MG63 (cell line): Measurements from ENCODE around the gene TGDS. TPM values are rescaled to one million over a fixed set of nuclear protein-coding genes. Genes with fewer than 3 reads are reported as not detected.
"Not testable (repeated sequence)": the region's sequence is repeated elsewhere in the genome, so short reads cannot be mapped to it uniquely, and the experiment has no call there.

Experiments used
- DNase-seq: peaks from one replicate; pipeline ENCODE4 v3.0.0-alpha.2; 2020
- H3K27me3 ChIP-seq: fragments of 250-450 bp; sonication (Bioruptor Pico); 2 replicates; pipeline ENCODE4 v1.5.1; 2020; ENCODE audit warnings: mild to moderate bottlenecking, moderate library complexity
- H3K36me3 ChIP-seq: fragments of 250-450 bp; sonication (Bioruptor Pico); 2 replicates; pipeline ENCODE4 v1.5.1; 2020; ENCODE audit warnings: mild to moderate bottlenecking, moderate library complexity
- H3K4me3 ChIP-seq: fragments of 250-450 bp; sonication (Bioruptor Pico); 2 replicates; pipeline ENCODE4 v1.5.1; 2020; ENCODE audit warnings: mild to moderate bottlenecking, moderate library complexity
- H3K9me3 ChIP-seq: fragments of 250-450 bp; sonication (Bioruptor Pico); 2 replicates; pipeline ENCODE4 v1.5.1; 2020; ENCODE audit warnings: mild to moderate bottlenecking, moderate library complexity
- total RNA-seq: library from RNA; depleted of rRNA; stranded (reverse); fragments of >200 nt; shearing (Covaris generic); gene quantifications from 2 replicates; pipeline ENCODE4 v1.2.3, GENCODE V29; 2014; ENCODE audit warnings: low replicate concordance; rRNA removed

The TGDS gene
- total RNA-seq, 1 experiment from 2014 or later = 15.3 TPM

DNA sequence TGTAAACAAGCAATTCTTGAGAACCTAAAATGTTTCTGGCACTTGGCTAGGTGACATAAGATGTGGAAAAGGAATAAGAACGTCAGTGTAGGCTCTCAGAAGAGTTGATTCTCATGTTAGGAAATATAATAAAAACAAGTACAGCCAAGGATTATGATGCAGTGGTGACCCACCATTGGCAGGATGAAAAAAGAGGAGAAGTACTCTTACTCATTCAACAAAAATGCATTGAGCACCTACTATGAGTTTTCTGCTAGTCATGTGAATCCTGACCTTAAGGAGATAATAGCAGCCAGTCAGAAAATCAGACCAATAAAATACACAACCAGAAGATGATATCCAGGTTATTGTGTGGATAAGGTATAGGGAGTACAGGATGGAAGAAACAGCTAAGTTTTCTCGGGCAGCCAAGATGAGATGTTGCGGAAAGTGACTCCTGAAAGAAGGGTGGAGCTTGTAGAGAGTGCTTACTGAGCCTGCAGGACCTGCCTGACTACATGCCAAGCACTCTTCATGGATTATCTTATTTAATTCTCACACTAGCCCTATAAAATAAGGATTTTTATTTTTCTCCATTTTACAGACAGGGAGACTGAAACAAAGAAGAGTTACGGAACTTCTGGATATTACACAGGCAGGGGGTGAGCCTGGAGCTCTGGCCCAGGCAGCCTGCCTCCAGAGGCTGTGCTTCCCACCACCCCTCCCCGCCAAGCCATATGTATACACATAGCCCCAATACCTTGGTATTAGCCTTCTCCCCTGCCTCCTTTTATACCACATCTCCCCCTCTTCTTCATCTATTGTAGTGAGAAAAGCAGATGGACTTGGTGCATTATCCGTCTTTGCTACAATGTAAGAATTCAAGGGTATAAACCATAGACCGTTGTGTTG is 58.0 kb downstream of the TGDS start:
- Histone ChIP-seq H3K27me3 (peaks cover 7% of the 10 kb centered on the region), H3K4me3 (no peak overlapping the region), H3K36me3 (no peaks in the 10 kb centered on the region), H3K9me3 (no peaks in the 10 kb centered on the region)
- peak; percentile 10 for DNase-seq

DNA sequence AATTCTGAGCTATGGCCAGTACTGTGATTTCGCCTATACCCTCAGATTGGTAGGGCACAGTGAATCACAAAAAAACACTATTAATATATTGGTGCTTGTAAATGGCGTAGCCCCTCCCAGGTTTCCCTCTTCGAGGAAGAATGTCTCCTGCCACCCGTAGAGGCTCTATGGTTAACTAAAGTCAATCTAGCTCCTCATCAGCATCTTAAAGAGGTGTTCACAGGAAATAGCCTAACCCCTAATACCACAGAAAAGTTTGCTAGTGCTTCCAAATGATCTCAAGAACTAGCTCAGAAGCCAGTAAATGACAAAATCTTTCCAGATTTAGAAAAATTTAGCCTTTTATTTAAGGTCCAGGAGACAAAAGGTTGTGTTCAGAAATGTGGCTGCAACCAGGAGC is 60.2 kb downstream of the TGDS start:
- Histone ChIP-seq H3K36me3 (no peaks in the 10 kb centered on the region), H3K9me3 (no peaks in the 10 kb centered on the region), H3K4me3 (no peak overlapping the region), H3K27me3 (peaks cover 7% of the 10 kb centered on the region)
- DNase-seq = no peak

GRCh38 chr13:94535231-94535630 is 60.7 kb downstream of the TGDS start:
- Histone ChIP-seq H3K27me3 (peaks cover 2% of the 10 kb centered on the region), H3K4me3 (no peak overlapping the region), H3K36me3 (no peaks in the 10 kb centered on the region), H3K9me3 (no peaks in the 10 kb centered on the region)
- DNase-seq = no peak

DNA sequence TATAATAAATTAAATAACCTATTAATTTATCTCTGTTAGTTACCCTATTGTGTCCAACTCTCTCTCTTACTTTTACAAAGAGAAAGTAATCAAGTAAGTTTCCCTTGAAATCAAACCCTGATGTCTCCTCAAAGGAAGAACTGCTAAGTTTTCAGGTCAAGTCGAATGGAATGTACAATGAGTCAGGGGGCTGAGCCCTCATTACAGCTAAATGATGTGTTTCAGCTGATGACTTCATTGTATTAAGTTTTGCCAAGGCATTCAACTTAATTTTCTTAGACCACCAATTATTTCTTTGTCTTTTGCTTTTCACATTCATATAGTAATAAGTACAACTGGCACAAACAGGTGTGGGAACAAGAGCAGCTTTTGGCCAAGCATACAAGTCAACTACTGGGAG is 61.8 kb downstream of the TGDS start:
- Histone ChIP-seq H3K4me3 (no peak overlapping the region), H3K9me3 (no peaks in the 10 kb centered on the region), H3K36me3 (no peaks in the 10 kb centered on the region), H3K27me3 (no peaks in the 10 kb centered on the region; the same call in 1 of the 2 replicates)
- no peak for DNase-seq

DNA sequence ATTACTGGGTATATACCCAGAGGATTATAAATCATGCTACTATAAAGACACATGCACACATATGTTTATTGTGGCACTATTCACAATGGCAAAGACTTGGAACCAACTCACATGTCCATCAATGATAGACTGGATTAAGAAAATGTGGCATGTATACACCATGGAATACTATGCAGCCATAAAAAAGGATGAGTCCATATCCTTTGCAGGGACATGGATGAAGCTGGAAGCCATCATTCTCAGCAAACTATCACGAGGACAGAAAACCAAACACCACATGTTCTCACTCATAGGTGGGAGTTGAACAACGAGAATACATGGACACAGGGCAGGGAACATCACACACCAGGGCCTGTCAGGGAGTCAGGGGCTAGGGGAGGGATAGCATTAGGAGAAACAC is 63.7 kb downstream of the TGDS start:
- H3K4me3 ChIP-seq, H3K9me3 ChIP-seq, DNase-seq: not testable (repeated sequence)

DNA sequence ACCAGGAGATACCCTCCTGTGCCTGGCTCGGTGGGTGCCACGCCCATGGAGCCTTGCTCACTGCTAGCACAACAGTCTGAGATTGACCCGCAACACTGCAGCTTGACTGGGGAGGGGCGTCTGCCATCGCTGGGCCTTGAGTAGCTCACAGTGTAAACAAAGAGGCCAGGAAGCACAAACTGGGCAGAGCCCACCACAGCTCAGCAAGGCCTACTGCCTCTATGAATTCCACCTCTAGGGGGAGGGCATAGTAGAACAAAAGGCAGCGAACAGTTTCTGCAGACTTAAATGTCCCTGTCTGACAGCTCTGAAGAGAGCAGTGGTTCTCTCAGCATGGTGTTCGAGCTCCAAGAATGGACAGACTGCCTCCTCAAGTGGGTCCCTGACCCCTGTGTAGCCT is 69.0 kb downstream of the TGDS start:
- H3K4me3 ChIP-seq, H3K36me3 ChIP-seq, H3K27me3 ChIP-seq: not testable (repeated sequence)

More for the DNA sequence above, 63.7 kb downstream of the TGDS start:
- not testable (repeated sequence) for H3K27me3 ChIP-seq, H3K36me3 ChIP-seq

GRCh38 chr13:94525781-94526180 is 70.2 kb downstream of the TGDS start:
- Histone ChIP-seq H3K4me3 (no peak overlapping the region), H3K36me3 (no peaks in the 10 kb centered on the region), H3K9me3 (no peaks in the 10 kb centered on the region), H3K27me3 (peaks cover 3% of the 10 kb centered on the region)
- no peak for DNase-seq

More for the DNA sequence above, 69.0 kb downstream of the TGDS start:
- not testable (repeated sequence) for DNase-seq, H3K9me3 ChIP-seq

DNA sequence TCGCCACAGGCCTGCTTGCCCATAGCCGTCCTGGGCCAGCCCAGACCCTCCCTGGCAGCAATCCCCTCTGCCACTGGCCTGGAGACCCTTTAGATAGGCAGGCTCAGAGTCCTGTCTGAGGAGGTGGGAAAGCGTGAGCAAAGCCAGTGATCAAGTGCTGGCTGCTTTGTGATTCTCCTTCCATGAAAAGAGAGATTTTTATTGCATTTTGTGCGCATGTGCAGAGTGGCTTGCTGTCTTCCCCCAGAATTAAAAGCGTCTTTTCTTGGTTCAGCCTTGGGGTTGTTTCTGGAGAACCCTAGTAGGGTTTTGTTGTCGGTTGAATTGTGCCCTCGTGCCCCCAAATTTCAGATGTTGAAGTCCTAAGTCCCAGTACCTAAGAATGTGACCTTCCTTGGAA is 71.5 kb downstream of the TGDS start:
- DNase-seq = no peak
- Histone ChIP-seq H3K27me3 (peaks cover 3% of the 10 kb centered on the region), H3K4me3 (no peak overlapping the region)

More for the DNA sequence above, 71.5 kb downstream of the TGDS start:
- Histone ChIP-seq H3K36me3 (no peaks in the 10 kb centered on the region), H3K9me3 (no peaks in the 10 kb centered on the region)

Other genes with a start within 250 kb of the TGDS start
- gene DCT, start 116.5 kb downstream of the TGDS start, total RNA-seq = not detected in 2 replicates
- gene GPR180, start 5.7 kb upstream of the TGDS start, total RNA-seq = 8.1 and 11.8 TPM in 2 replicates
- not detected in 2 replicates for gene SOX21, start 116.4 kb upstream of the TGDS start, total RNA-seq